Inflammatory macrophage (primary cell): ENCODE results near the gene LIMK1.

Experiments
- DNase-seq, 2 donors: peaks; one replicate each; pipeline ENCODE4 v3.0.0-alpha.2; 2020 to 2022

Gene LIMK1

GRCh38 chr7:74056096-74056915, 27.3 kb upstream of the LIMK1 start:
- no peak for DNase-seq

- no peak for DNase-seq
Observed at GRCh38 chr7:74057216-74057925, 26.2 kb upstream of the LIMK1 start.

GRCh38 chr7:74057987-74058386, 25.6 kb upstream of the LIMK1 start:
- DNase-seq, result no peak

GRCh38 chr7:74058486-74058885, 25.1 kb upstream of the LIMK1 start:
- no peak for DNase-seq

GRCh38 chr7:74059037-74059436, 24.6 kb upstream of the LIMK1 start:
- no peak for DNase-seq

GRCh38 chr7:74059681-74060588, 23.7 kb upstream of the LIMK1 start:
- DNase-seq, result no peak

- DNase-seq, result peak; percentile 83 to 86
Observed at GRCh38 chr7:74061840-74062539, 21.6 kb upstream of the LIMK1 start.

GRCh38 chr7:74063223-74063641, 20.4 kb upstream of the LIMK1 start:
- no peak for DNase-seq

GRCh38 chr7:74063646-74064045, 20.0 kb upstream of the LIMK1 start:
- DNase-seq, result no peak

- no peak for DNase-seq
Observed at GRCh38 chr7:74064696-74065095, 18.9 kb upstream of the LIMK1 start.

GRCh38 chr7:74066626-74067025, 17.0 kb upstream of the LIMK1 start:
- DNase-seq, result no peak

GRCh38 chr7:74068378-74069085, 15.1 kb upstream of the LIMK1 start:
- no peak for DNase-seq

- DNase-seq, result no peak
Observed at GRCh38 chr7:74069086-74069541, 14.5 kb upstream of the LIMK1 start.

GRCh38 chr7:74069790-74070618, 13.6 kb upstream of the LIMK1 start:
- no peak for DNase-seq

- no peak for DNase-seq
Observed at GRCh38 chr7:74070619-74070921, 13.0 kb upstream of the LIMK1 start.

- DNase-seq, result no peak
Observed at GRCh38 chr7:74071121-74071520, 12.5 kb upstream of the LIMK1 start.

- no peak for DNase-seq
Observed at GRCh38 chr7:74074770-74075169, 8.8 kb upstream of the LIMK1 start.

- DNase-seq, result no peak
Observed at GRCh38 chr7:74078461-74078860, 5.1 kb upstream of the LIMK1 start.

- DNase-seq, result no peak
Observed at GRCh38 chr7:74082770-74083116, 861 bp upstream of the LIMK1 start.

- DNase-seq, result peak; percentile 31 to 41
Observed at GRCh38 chr7:74083928-74084721, 521 bp downstream of the LIMK1 start.
